A549 (cell line): Measurements from ENCODE around the gene LUZP2. TPM values are rescaled to one million over a fixed set of nuclear protein-coding genes. Genes with fewer than 3 reads are reported as not detected.

Experiments
- ATAC-seq, 2 experiments: fragments of 200-7000 bp in 1 of 2; fragments of >200 bp in 1 of 2; cut with Nextera tagmentation in 1 of 2; cut with Tn5 transposase in 1 of 2; 3 replicates each; pipeline versions ENCODE4 v1.8.0 to v1.9.1; 2018 to 2020; ENCODE audit warnings: mild to moderate bottlenecking in 1 of 2, moderate library complexity in 1 of 2
- CTCF ChIA-PET: fragments of 300-600 bp; sonication (Branson Sonifier 250); formaldehyde crosslinking; extraction: SDS; loops from one replicate; lab custom pipeline; 2021; ENCODE audit warnings: antibody characterized with exemption, inconsistent platforms; lab: Yijun Ruan, JAX
- POLR2A ChIA-PET: fragments of 350-600 bp; formaldehyde crosslinking; extraction: SDS; loops from one replicate; lab custom pipeline; 2021; ENCODE audit warnings: antibody characterized with exemption, inconsistent platforms; lab: Yijun Ruan, JAX
- DNase-seq, 2 experiments: peaks; one replicate each; pipeline versions ENCODE4 v3.0.0 to v3.0.0-alpha.2; 2011 to 2016; ENCODE audit warnings: low read depth in 1 of 2, low spot score in 1 of 2
- FAIRE-seq: peaks from 2 replicates; lab custom pipeline; 2011; peaks lifted over from hg19 to GRCh38; lab: Jason Lieb, UNC
- H3K27ac ChIP-seq, 2 experiments: fragments of >200 bp; sonication (Bioruptor Twin); formaldehyde crosslinking; 3 replicates each; pipeline ENCODE4 v1.5.1; 2016 to 2017
- H3K4me1 ChIP-seq: fragments of >200 bp; sonication (Bioruptor Twin); formaldehyde crosslinking; 3 replicates; pipeline ENCODE4 v1.6.1; 2016
- H3K4me2 ChIP-seq: fragments of >200 bp; sonication (Bioruptor Twin); formaldehyde crosslinking; 3 replicates; pipeline ENCODE4 v1.6.1; 2016
- H3K4me3 ChIP-seq: fragments of >200 bp; sonication (Bioruptor Twin); formaldehyde crosslinking; 3 replicates; pipeline ENCODE4 v1.5.1; 2016
- H3K9me3 ChIP-seq: fragments of >200 bp; sonication (Bioruptor Twin); formaldehyde crosslinking; 3 replicates; pipeline ENCODE4 v1.6.1; 2016
- BHLHE40 ChIP-seq: IDR thresholded peaks from 2 replicates; pipeline ENCODE4 v1.6.1; 2012; ENCODE audit warnings: low read depth, low read length, inconsistent platforms
- CBX8 ChIP-seq: fragments of 200-600 bp; sonication (generic); IDR thresholded peaks from 2 replicates; pipeline ENCODE4 v1.6.1; 2016
- CHD2 ChIP-seq: fragments of 150-350 bp; IDR thresholded peaks from 2 replicates; pipeline ENCODE4 v1.6.1; 2014; ENCODE audit warnings: low read length; ENCODE audit not compliant: partially characterized antibody
- EP300 ChIP-seq, 2 experiments: fragments of >200 bp; sonication (Bioruptor Twin); formaldehyde crosslinking; IDR thresholded peaks; 2 replicates in 1 of 2; 3 replicates in 1 of 2; pipeline ENCODE4 v1.6.1; 2016 to 2017
- FOSB ChIP-seq: fragments of 250-450 bp; sonication (Bioruptor Pico); IDR thresholded peaks from 2 replicates; pipeline ENCODE4 v1.5.0; 2020; ENCODE audit warnings: mild to moderate bottlenecking, moderate library complexity
- HEYL ChIP-seq: fragments of 250-450 bp; sonication (Bioruptor Pico); IDR thresholded peaks from 2 replicates; pipeline ENCODE4 v1.8.0; 2021; ENCODE audit warnings: mild to moderate bottlenecking, moderate library complexity
- HOXB5 ChIP-seq: fragments of 250-450 bp; sonication (Bioruptor Pico); IDR thresholded peaks from 2 replicates; pipeline ENCODE4 v1.5.0; 2020; ENCODE audit warnings: mild to moderate bottlenecking, moderate library complexity
- JUN ChIP-seq, 2 experiments: fragments of >200 bp; sonication (Bioruptor Twin); formaldehyde crosslinking; IDR thresholded peaks; 2 replicates in 1 of 2; 3 replicates in 1 of 2; pipeline ENCODE4 v1.6.1; 2016 to 2017
- KDM1A ChIP-seq: fragments of 200-600 bp; sonication (generic); IDR thresholded peaks from 2 replicates; pipeline ENCODE4 v1.6.1; 2016; ENCODE audit warnings: low read depth, mild to moderate bottlenecking
- NR3C1 ChIP-seq: fragments of >200 bp; sonication (Bioruptor Twin); formaldehyde crosslinking; IDR thresholded peaks from 3 replicates; pipeline ENCODE4 v1.6.1; 2017
- POLR2AphosphoS2 ChIP-seq: conservative IDR thresholded peaks from 2 replicates; pipeline ENCODE4 v1.6.1; 2012; ENCODE audit warnings: low read length, improper control_type of control experiment, inconsistent platforms
- RNF2 ChIP-seq: fragments of 200-600 bp; sonication (generic); IDR thresholded peaks from 2 replicates; pipeline ENCODE4 v1.6.1; 2016; ENCODE audit warnings: low read depth, mild to moderate bottlenecking, antibody characterized with exemption, moderate library complexity, borderline replicate concordance
- SMC3 ChIP-seq: fragments of >200 bp; sonication (Bioruptor Twin); formaldehyde crosslinking; IDR thresholded peaks from 3 replicates; pipeline ENCODE4 v1.6.1; 2018; ENCODE audit warnings: inconsistent platforms
- SREBF2 ChIP-seq: fragments of 450-650 bp; IDR thresholded peaks from 2 replicates; pipeline ENCODE4 v1.6.1; 2014; ENCODE audit warnings: mild to moderate bottlenecking, moderate library complexity
- TP53 ChIP-seq: fragments of 250-450 bp; sonication (Bioruptor Pico); IDR thresholded peaks from 2 replicates; pipeline ENCODE4 v1.5.0; 2021; ENCODE audit warnings: mild to moderate bottlenecking, moderate library complexity
- ZFP36 ChIP-seq: fragments of 450-650 bp; IDR thresholded peaks from 2 replicates; pipeline ENCODE4 v1.6.1; 2014; ENCODE audit warnings: borderline replicate concordance; ENCODE audit not compliant: partially characterized antibody
- ZSCAN20 ChIP-seq: fragments of 250-450 bp; sonication (Bioruptor Pico); IDR thresholded peaks from 2 replicates; pipeline ENCODE4 v1.8.0; 2022; ENCODE audit warnings: mild to moderate bottlenecking, moderate library complexity
- WGBS: methylation state at CpG from one replicate; pipeline ENCODE4 v1.1.6; 2017; ENCODE audit errors: missing lambda C conversion rate; 5-methylcytosine and 5-hydroxymethylcytosine counted together
- polyA plus RNA-seq, 4 experiments: library from polyadenylated mRNA; depleted of rRNA in 3 of 4; stranded (reverse); fragments of >200 nt; fragmentation: RNase III in 1 of 4; extraction: RNeasy Plus Mini Kit Qiagen cat#74134 plus additional on column Dnase treatment in 1 of 4; gene quantifications; 2 replicates in 3 of 4; 3 replicates in 1 of 4; pipeline ENCODE4 v1.2.3, GENCODE V29; 2011 to 2017
- TF ChIP-seq, protein P1 (sequence below): IDR thresholded peaks from 2 replicates; pipeline ENCODE4 v1.6.1; 2012
- TF ChIP-seq, protein P2 (sequence below): fragments of 450-650 bp; IDR thresholded peaks from 2 replicates; pipeline ENCODE4 v1.6.1; 2014; ENCODE audit warnings: antibody characterized with exemption
- TF ChIP-seq, protein P3 (sequence below): fragments of >200 bp; sonication (Bioruptor Twin); formaldehyde crosslinking; IDR thresholded peaks from 3 replicates; pipeline ENCODE4 v1.5.1; 2016
- TF ChIP-seq, protein P4 (sequence below): IDR thresholded peaks from 2 replicates; pipeline ENCODE4 v1.6.1; 2012
- TF ChIP-seq, protein P5 (sequence below): fragments of >200 bp; sonication (Bioruptor Twin); formaldehyde crosslinking; IDR thresholded peaks from 2 replicates; pipeline ENCODE4 v1.6.1; 2016

The LUZP2 gene
- polyA plus RNA-seq, 2 of the 4 experiments (the other 2 are of a cell fraction), result not detected

DNA sequence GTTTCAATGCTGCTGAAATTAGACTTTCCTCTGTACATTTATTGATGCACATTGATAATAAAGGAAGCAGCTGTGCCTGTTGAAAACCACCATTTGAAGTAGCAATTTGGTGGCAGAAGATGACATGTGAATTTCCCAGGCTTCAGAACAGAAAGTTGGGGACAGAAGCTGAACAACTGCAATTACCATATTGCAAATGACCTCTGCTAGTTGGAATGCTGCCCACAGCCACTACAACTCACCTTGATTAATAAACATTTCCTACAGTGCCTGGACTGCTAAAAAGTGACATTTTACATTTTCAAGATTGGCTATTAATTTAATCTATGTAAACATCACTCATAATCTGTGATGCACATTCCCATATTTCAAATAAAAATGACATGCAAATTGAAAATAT, 208.6 kb downstream of the LUZP2 start:
- Histone ChIP-seq H3K27ac (no peak overlapping the region), H3K4me3 (no peak overlapping the region), H3K4me2 (no peak overlapping the region), H3K4me1 (no peaks in the 10 kb centered on the region), H3K9me3 (no peaks in the 10 kb centered on the region)
- no peak for TF ChIP-seq TP53
- TF ChIP-seq, protein P1, sequence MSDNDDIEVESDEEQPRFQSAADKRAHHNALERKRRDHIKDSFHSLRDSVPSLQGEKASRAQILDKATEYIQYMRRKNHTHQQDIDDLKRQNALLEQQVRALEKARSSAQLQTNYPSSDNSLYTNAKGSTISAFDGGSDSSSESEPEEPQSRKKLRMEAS, result no peak
- TF ChIP-seq EP300 (IDR thresholded peaks at IDR 0.05), result no peak
- no peak for TF ChIP-seq NR3C1
- TF ChIP-seq SMC3, result no peak
- TF ChIP-seq CBX8, result no peak
- no peak for TF ChIP-seq RNF2
- TF ChIP-seq HEYL, result no peak
- TF ChIP-seq, protein P2, sequence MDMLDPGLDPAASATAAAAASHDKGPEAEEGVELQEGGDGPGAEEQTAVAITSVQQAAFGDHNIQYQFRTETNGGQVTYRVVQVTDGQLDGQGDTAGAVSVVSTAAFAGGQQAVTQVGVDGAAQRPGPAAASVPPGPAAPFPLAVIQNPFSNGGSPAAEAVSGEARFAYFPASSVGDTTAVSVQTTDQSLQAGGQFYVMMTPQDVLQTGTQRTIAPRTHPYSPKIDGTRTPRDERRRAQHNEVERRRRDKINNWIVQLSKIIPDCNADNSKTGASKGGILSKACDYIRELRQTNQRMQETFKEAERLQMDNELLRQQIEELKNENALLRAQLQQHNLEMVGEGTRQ, result no peak
- TF ChIP-seq, protein P3, sequence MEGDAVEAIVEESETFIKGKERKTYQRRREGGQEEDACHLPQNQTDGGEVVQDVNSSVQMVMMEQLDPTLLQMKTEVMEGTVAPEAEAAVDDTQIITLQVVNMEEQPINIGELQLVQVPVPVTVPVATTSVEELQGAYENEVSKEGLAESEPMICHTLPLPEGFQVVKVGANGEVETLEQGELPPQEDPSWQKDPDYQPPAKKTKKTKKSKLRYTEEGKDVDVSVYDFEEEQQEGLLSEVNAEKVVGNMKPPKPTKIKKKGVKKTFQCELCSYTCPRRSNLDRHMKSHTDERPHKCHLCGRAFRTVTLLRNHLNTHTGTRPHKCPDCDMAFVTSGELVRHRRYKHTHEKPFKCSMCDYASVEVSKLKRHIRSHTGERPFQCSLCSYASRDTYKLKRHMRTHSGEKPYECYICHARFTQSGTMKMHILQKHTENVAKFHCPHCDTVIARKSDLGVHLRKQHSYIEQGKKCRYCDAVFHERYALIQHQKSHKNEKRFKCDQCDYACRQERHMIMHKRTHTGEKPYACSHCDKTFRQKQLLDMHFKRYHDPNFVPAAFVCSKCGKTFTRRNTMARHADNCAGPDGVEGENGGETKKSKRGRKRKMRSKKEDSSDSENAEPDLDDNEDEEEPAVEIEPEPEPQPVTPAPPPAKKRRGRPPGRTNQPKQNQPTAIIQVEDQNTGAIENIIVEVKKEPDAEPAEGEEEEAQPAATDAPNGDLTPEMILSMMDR, result no peak
- TF ChIP-seq BHLHE40, result no peak
- no peak for TF ChIP-seq ZSCAN20 (CRISPR knock-in tag)
- TF ChIP-seq KDM1A, result no peak
- TF ChIP-seq, protein P4, sequence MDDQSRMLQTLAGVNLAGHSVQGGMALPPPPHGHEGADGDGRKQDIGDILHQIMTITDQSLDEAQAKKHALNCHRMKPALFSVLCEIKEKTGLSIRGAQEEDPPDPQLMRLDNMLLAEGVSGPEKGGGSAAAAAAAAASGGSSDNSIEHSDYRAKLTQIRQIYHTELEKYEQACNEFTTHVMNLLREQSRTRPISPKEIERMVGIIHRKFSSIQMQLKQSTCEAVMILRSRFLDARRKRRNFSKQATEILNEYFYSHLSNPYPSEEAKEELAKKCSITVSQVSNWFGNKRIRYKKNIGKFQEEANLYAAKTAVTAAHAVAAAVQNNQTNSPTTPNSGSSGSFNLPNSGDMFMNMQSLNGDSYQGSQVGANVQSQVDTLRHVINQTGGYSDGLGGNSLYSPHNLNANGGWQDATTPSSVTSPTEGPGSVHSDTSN, result no peak
- no peak for TF ChIP-seq POLR2AphosphoS2
- no peak for TF ChIP-seq FOSB (CRISPR knock-in tag)
- TF ChIP-seq, protein P5, sequence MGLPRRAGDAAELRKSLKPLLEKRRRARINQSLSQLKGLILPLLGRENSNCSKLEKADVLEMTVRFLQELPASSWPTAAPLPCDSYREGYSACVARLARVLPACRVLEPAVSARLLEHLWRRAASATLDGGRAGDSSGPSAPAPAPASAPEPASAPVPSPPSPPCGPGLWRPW, result no peak
- DNase-seq (no peak), FAIRE-seq (no peak), ATAC-seq (no peak)
- CTCF ChIA-PET, result no interaction called here
- POLR2A ChIA-PET, result no interaction called here

DNA sequence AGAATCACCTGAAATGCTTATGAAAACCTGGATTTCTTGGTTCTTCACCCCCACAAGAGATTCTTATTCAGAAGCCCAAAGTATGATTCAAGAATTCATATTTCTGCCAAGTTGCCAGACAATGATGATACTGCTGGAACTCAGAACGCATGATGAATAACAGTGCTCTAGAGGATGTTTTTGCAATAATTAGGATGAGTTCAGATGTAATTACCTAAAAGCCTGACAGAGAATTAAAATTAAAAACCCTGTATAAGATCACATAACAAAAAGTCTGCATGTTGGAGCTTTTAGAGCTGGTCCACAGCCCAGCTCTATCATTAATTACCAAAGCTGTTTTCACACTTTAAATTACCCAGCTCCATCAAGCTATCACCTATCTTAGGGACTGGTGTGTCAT, 211.8 kb downstream of the LUZP2 start:
- POLR2A ChIA-PET, result no interaction called here
- no peak overlapping the region for H3K27ac ChIP-seq
- no peak for DNase-seq
- 71% methylated on average over 1 of the region's 1 CpG for WGBS
- no peaks in the 10 kb centered on the region for H3K4me1 ChIP-seq
- no peak overlapping the region for H3K4me2 ChIP-seq
- no peak for TF ChIP-seq ZFP36
- no peak for TF ChIP-seq CHD2
- TF ChIP-seq HOXB5, result no peak
- TF ChIP-seq POLR2AphosphoS2, result no peak
- TF ChIP-seq SREBF2, result no peak
- no peak for TF ChIP-seq JUN (IDR thresholded peaks at IDR 0.05)
- no peak for TF ChIP-seq BHLHE40
- CTCF ChIA-PET, result interaction anchor here (0.7 kb wide), 1 partner anchor 17 kb away, joined by 3 read pairs; no protein-coding TSS in a partner anchor
- no peaks in the 10 kb centered on the region for H3K9me3 ChIP-seq
- no peak for ATAC-seq
- FAIRE-seq, result no peak
- no peak overlapping the region for H3K4me3 ChIP-seq
